Sigmoid colon (tissue), 7 donors: ENCODE measurements around the gene OLFML2B. TPM values are rescaled to one million over a fixed set of nuclear protein-coding genes. Genes with fewer than 3 reads are reported as not detected.

Source experiments
- DNase-seq: peaks from one replicate; pipeline ENCODE4 v3.0.0-alpha.2; 2019
- H3K27ac ChIP-seq, 4 donors: fragments of 200-600 bp; sonication (generic); one replicate each; pipeline ENCODE4 v1.5.1; 2016 to 2019; ENCODE audit warnings: mild to moderate bottlenecking in 1 of 4
- H3K27me3 ChIP-seq, 3 donors: fragments of 200-600 bp; sonication (generic); one replicate each; pipeline ENCODE4 v1.5.1; 2019; ENCODE audit warnings: mild to moderate bottlenecking in 1 of 3
- H3K36me3 ChIP-seq, 4 donors: fragments of 200-600 bp; sonication (generic); one replicate each; pipeline ENCODE4 v1.5.1; 2016 to 2019
- H3K4me1 ChIP-seq, 4 donors: fragments of 200-600 bp; sonication (generic); one replicate each; pipeline ENCODE4 v1.5.1; 2017 to 2019
- H3K4me3 ChIP-seq, 4 donors: fragments of 200-600 bp; sonication (generic); one replicate each; pipeline ENCODE4 v1.5.1; 2017 to 2019; ENCODE audit warnings: mild to moderate bottlenecking in 2 of 4, moderate library complexity in 1 of 4
- H3K9me3 ChIP-seq, 4 donors: fragments of 200-600 bp in 3 of 4; sonication (generic) in 3 of 4; one replicate each; pipeline versions ENCODE4 v1.5.1 to v1.6.1; 2013 to 2019
- EP300 ChIP-seq, 4 donors: sonication (generic); formaldehyde crosslinking; IDR thresholded peaks; one replicate each; pipeline ENCODE4 v1.6.1; 2017; ENCODE audit warnings: antibody characterized with exemption in 4 of 4
- POLR2A ChIP-seq, 2 donors: fragments of 450-650 bp; IDR thresholded peaks; one replicate each; pipeline ENCODE4 v1.6.1; 2016; ENCODE audit warnings: antibody characterized with exemption in 2 of 2, mild to moderate bottlenecking in 2 of 2, moderate library complexity in 2 of 2
- POLR2AphosphoS5 ChIP-seq, 4 donors: sonication (generic); formaldehyde crosslinking; IDR thresholded peaks; one replicate each; pipeline ENCODE4 v1.6.1; 2017; ENCODE audit warnings: antibody characterized with exemption in 4 of 4
- WGBS, 2 donors: extraction: QIAGEN DNeasy Blood & Tissue Kit; methylation state at CpG; one replicate each; pipeline ENCODE4 v1.1.7; 2013; 5-methylcytosine and 5-hydroxymethylcytosine counted together
- intact Hi-C: fragments of 100-400 bp; cut with DNase I; formaldehyde crosslinking; loops from one replicate; pipeline ENCODE4 v1.15.1; 2023
- polyA plus RNA-seq, 3 donors: library from polyadenylated mRNA; stranded (reverse); fragments of 200-250 nt; gene quantifications; one replicate each; pipeline ENCODE4 v1.2.3, GENCODE V29; 2013
- total RNA-seq, 4 donors: library from RNA; depleted of rRNA; stranded (reverse); fragments of >200 nt; gene quantifications; one replicate each; pipeline ENCODE4 v1.1.0, GENCODE V29; 2016
- TF ChIP-seq, protein P1 (sequence below), 4 experiments: fragments of 450-650 bp in 3 of 4; fragments of 200-600 bp in 1 of 4; IDR thresholded peaks; one replicate each; pipeline ENCODE4 v1.5.1; 2016 to 2019; ENCODE audit warnings: antibody characterized with exemption in 4 of 4, mild to moderate bottlenecking in 3 of 4, moderate library complexity in 2 of 4
- donor health status: healthy with polysubstance abuse.
- donor health status: Bipolar disorder and iron deficiency.
- donor health status: healthy.

Gene OLFML2B
- total and polyA plus RNA-seq, 7 donors = 1.2 to 27.4 (median 14.3) TPM

DNA sequence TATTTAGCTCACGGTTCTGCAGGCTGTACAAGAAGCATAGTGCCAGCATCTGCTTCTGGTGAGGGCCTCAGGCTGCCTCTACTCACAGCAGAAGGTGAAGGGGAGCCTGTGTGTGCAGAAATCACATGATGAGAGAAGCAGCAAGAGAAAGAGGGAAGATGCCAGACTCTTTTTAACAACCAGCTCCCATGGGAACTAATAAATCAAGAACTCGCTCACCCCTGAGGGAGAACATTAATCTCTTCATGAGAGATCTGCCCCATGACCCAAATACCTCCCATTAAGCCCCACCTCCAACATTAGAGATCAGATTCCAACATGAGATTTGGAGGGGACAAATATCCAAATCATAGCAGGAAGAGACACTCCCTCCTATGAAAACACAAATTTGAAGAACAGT is 74.1 kb downstream of the OLFML2B start:
- Histone ChIP-seq H3K36me3 (no peaks in the 10 kb centered on the region), H3K4me1 (peaks cover 0 to 44% (median 40%) of the 10 kb centered on the region in 4 donors), H3K4me3 (no peak overlapping the region), H3K9me3 (no peaks in the 10 kb centered on the region), H3K27me3 (no peaks in the 10 kb centered on the region), H3K27ac (peak overlapping the region in 2 of 4 donors; percentile 16 to 59)
- 81 to 96% methylated on average over 2 of the region's 2 CpGs for WGBS, 2 donors
- intact Hi-C loops = no loop called here
- no peak for DNase-seq
- TF ChIP-seq EP300 (IDR thresholded peaks at IDR 0.05) (no peak), POLR2AphosphoS5 (IDR thresholded peaks at IDR 0.05) (no peak), POLR2A (IDR thresholded peaks at IDR 0.05) (no peak)
- TF ChIP-seq, protein P1, sequence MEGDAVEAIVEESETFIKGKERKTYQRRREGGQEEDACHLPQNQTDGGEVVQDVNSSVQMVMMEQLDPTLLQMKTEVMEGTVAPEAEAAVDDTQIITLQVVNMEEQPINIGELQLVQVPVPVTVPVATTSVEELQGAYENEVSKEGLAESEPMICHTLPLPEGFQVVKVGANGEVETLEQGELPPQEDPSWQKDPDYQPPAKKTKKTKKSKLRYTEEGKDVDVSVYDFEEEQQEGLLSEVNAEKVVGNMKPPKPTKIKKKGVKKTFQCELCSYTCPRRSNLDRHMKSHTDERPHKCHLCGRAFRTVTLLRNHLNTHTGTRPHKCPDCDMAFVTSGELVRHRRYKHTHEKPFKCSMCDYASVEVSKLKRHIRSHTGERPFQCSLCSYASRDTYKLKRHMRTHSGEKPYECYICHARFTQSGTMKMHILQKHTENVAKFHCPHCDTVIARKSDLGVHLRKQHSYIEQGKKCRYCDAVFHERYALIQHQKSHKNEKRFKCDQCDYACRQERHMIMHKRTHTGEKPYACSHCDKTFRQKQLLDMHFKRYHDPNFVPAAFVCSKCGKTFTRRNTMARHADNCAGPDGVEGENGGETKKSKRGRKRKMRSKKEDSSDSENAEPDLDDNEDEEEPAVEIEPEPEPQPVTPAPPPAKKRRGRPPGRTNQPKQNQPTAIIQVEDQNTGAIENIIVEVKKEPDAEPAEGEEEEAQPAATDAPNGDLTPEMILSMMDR (IDR thresholded peaks at IDR 0.05) = no peak

DNA sequence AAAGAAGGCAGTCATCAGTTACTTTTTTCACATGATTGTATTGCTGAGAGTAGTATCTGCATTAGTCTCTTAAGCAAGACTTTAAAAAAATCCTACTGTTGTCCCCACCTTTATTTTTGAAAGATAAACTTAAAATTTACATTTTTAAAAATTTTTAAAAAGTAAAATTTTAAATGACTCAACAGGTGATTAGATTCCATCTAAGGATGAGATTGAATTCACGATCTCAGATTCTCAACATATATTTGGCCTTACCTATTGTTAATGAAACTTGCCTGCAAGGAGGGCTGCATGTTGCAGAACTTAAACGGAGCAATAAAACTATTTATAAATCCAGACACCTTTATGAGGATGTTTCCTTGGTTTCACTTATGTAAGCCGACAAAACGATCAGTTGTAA is 75.2 kb downstream of the OLFML2B start:
- TF ChIP-seq POLR2AphosphoS5 (IDR thresholded peaks at IDR 0.05) = no peak
- TF ChIP-seq, protein P1 (IDR thresholded peaks at IDR 0.05) = no peak
- TF ChIP-seq POLR2A (IDR thresholded peaks at IDR 0.05) = no peak
- no peak for TF ChIP-seq EP300 (IDR thresholded peaks at IDR 0.05)
- WGBS, 2 donors = 37 to 52% methylated on average over 4 of the region's 4 CpGs
- intact Hi-C loops = no loop called here
- Histone ChIP-seq H3K27ac (peak overlapping the region in 3 of 4 donors; percentile 16 to 59 (median 43)), H3K4me3 (no peak overlapping the region), H3K36me3 (peaks cover 0 to 2% (median 0%) of the 10 kb centered on the region in 4 donors), H3K4me1 (peaks cover 0 to 38% (median 29%) of the 10 kb centered on the region in 4 donors), H3K27me3 (no peaks in the 10 kb centered on the region), H3K9me3 (no peaks in the 10 kb centered on the region)
- DNase-seq = no peak

DNA sequence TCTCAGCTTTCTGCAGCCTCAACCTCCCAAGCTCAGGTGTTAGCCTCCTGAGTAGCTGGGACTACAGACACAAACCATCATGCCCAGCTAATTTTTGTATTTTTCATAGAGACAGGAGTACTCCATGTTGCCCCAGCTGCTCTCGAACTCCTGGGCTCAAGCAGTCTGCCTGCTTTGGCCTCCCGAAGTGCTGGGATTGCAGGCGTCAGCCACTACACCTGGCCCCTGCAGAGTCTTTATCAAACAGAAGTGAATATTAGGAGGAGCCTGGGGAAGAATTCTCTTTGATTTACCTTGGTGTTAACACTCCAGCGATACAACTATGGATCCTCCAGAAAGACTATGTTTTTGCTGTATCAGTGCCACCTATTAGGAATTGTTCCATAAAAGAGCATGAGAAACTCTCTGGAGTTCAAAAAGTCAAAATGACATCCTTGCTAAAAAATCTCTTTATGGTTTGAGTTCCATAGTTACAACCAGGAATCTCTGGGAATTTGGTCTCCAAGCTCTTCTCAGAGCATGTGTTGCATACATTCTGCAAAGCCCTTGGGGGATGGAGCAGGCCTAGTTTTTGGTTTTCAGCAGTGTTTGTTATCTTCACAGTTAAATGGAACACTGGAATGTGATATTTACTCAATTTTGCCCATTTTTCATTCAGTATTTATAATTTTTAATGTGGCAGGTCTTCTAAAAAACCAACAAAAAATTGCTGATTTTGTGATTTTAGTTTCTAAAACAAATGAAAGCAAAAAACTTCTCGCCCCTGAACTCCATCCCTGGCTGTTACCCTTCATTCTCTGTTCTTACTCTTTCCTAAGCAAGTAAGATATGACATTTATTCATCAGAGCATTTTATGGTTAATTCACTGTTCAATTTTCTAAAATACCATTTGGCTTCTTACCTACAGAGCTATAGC is 77.3 kb downstream of the OLFML2B start:
- no peak for DNase-seq
- peaks cover 0 to 11% (median 0%) of the 10 kb centered on the region in 4 donors for H3K36me3 ChIP-seq
- H3K4me1 ChIP-seq = peaks cover 0 to 33% (median 26%) of the 10 kb centered on the region in 4 donors
- H3K27ac ChIP-seq = no peak overlapping the region
- no peak for TF ChIP-seq POLR2AphosphoS5 (IDR thresholded peaks at IDR 0.05)
- TF ChIP-seq POLR2A (IDR thresholded peaks at IDR 0.05) = no peak
- TF ChIP-seq, protein P1 (IDR thresholded peaks at IDR 0.05) = no peak
- no peak for TF ChIP-seq EP300 (IDR thresholded peaks at IDR 0.05)
- no peaks in the 10 kb centered on the region for H3K9me3 ChIP-seq
- WGBS, 2 donors = 95 to 97% methylated on average over 5 of the region's 5 CpGs
- intact Hi-C loops = no loop called here
- H3K4me3 ChIP-seq = no peak overlapping the region
- H3K27me3 ChIP-seq = no peaks in the 10 kb centered on the region

DNA sequence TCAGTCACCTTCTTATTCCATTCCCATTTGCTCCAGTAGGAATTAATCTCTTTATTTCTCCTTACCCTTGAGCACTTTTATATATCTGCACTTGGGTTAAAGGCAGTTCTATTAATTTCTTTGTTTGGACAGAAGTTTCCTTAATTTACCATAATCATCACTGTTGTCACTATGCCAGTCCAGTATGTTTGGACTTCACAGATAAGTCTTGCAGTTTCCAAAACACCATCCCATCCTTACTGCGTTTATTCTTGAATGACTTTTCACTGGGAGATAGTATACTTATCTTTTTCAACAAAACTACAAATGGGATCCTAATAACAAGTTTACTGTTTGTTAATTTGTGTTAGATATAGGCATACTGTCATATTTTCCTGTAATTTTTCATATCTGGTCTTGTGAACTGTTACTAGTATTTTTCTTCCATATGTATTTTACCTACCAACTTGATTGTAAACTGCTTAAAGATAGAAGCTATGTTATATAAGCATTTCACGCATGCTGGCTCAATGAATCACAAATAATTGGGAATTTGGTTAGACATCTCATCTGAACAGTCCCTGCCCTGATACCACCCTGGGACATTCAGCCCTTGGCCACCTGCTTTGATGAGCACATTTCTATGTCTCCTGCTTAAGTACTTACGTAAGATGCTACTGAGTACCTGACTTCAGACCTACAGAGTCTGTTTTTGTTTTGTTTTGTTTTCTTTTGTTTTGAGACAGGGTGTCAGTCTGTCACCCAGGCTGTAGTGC is 78.2 kb downstream of the OLFML2B start:
- H3K9me3 ChIP-seq = no peaks in the 10 kb centered on the region
- TF ChIP-seq POLR2A (IDR thresholded peaks at IDR 0.05) (no peak), POLR2AphosphoS5 (IDR thresholded peaks at IDR 0.05) (no peak), EP300 (IDR thresholded peaks at IDR 0.05) (no peak)
- TF ChIP-seq, protein P1 (IDR thresholded peaks at IDR 0.05) = no peak
- no peak overlapping the region for H3K27ac ChIP-seq
- peaks cover 0 to 11% (median 0%) of the 10 kb centered on the region in 4 donors for H3K36me3 ChIP-seq
- no peaks in the 10 kb centered on the region for H3K27me3 ChIP-seq
- intact Hi-C loops = no loop called here
- WGBS, 2 donors = 94 to 96% methylated on average over 3 of the region's 3 CpGs
- DNase-seq = no peak
- peaks cover 0 to 28% (median 23%) of the 10 kb centered on the region in 4 donors for H3K4me1 ChIP-seq
- no peak overlapping the region for H3K4me3 ChIP-seq
